Measurements from ENCODE around the gene KLF11.

KLF11 gene

GRCh38 chr2:10038123-10038522 is 5.2 kb upstream of the KLF11 start:
- ChIA-PET POLR2A (no interaction called here), CTCF (no interaction called here)
- TF ChIP-seq FOXA1 (IDR thresholded peaks at IDR 0.05) (no peak), TARDBP (IDR thresholded peaks at IDR 0.05) (no peak), L3MBTL2 (conservative IDR thresholded peaks at IDR 0.05) (no peak), SUZ12 (IDR thresholded peaks at IDR 0.05) (no peak), ELF4 (IDR thresholded peaks at IDR 0.05) (no peak)
- DNase-seq (ENCODE audit: extremely low spot score): no peak

- DNase-seq (ENCODE audit: extremely low spot score): no peak
- ChIA-PET POLR2A (no interaction called here), CTCF (no interaction called here)
- TF ChIP-seq ZNF384 (IDR thresholded peaks at IDR 0.05): no peak
- TF ChIP-seq BHLHE40 (IDR thresholded peaks at IDR 0.05; ENCODE audit: borderline replicate concordance): no peak
- no peak for TF ChIP-seq L3MBTL2 (conservative IDR thresholded peaks at IDR 0.05)
- TF ChIP-seq LEF1 (IDR thresholded peaks at IDR 0.05; ENCODE audit: borderline replicate concordance): no peak
- TF ChIP-seq ARNT (IDR thresholded peaks at IDR 0.05): no peak
- TF ChIP-seq FOXK2 (IDR thresholded peaks at IDR 0.05): no peak
- no peak for TF ChIP-seq ELF4 (IDR thresholded peaks at IDR 0.05)
- no peak for TF ChIP-seq HDGF (IDR thresholded peaks at IDR 0.05; ENCODE audit: borderline replicate concordance)
- TF ChIP-seq SUZ12 (IDR thresholded peaks at IDR 0.05): no peak
- TF ChIP-seq TARDBP (IDR thresholded peaks at IDR 0.05): no peak
- TF ChIP-seq FOXM1 (IDR thresholded peaks at IDR 0.05; ENCODE audit: borderline replicate concordance): no peak
- TF ChIP-seq SP1 (IDR thresholded peaks at IDR 0.05): no peak
Measured at GRCh38 chr2:10038716-10039115, 4.6 kb upstream of the KLF11 start.

- no peak for DNase-seq (ENCODE audit: extremely low spot score)
- ChIA-PET CTCF (no interaction called here), POLR2A (no interaction called here)
- no peak for TF ChIP-seq L3MBTL2 (conservative IDR thresholded peaks at IDR 0.05)
- TF ChIP-seq TARDBP (IDR thresholded peaks at IDR 0.05): no peak
- no peak for TF ChIP-seq PKNOX1 (IDR thresholded peaks at IDR 0.05)
Measured at GRCh38 chr2:10039658-10040410, 3.5 kb upstream of the KLF11 start.

GRCh38 chr2:10041711-10042110 is 1.6 kb upstream of the KLF11 start:
- CTCF ChIA-PET: no interaction called here
- no peak for DNase-seq (ENCODE audit: extremely low spot score)

GRCh38 chr2:10042301-10043161 is 819 bp upstream of the KLF11 start:
- peak; percentile 31 for DNase-seq (ENCODE audit: extremely low spot score)
- ChIA-PET POLR2A (interaction anchor here (0.6 to 2.0 kb wide), 4 partner anchors 30 to 289 kb away, joined by 3 to 8 read pairs (median 5); partner anchors contain the start of gene TAF1B), CTCF (interaction anchor here (0.9 to 1.3 kb wide), 2 partner anchors 55 to 58 kb away, joined by 4 to 8 read pairs; no protein-coding TSS in a partner anchor)
- TF ChIP-seq L3MBTL2 (conservative IDR thresholded peaks at IDR 0.05) (peak; percentile 55), SP1 (IDR thresholded peaks at IDR 0.05) (no peak)

More at GRCh38 chr2:10041711-10042110, 1.6 kb upstream of the KLF11 start:
- POLR2A ChIA-PET: interaction anchor here (0.6 kb wide), 1 partner anchor 199 kb away, joined by 3 read pairs; the partner anchor contains the start of gene TAF1B
- TF ChIP-seq L3MBTL2 (conservative IDR thresholded peaks at IDR 0.05) (no peak), BHLHE40 (IDR thresholded peaks at IDR 0.05; ENCODE audit: borderline replicate concordance) (no peak), FOXM1 (IDR thresholded peaks at IDR 0.05; ENCODE audit: borderline replicate concordance) (no peak), SP1 (IDR thresholded peaks at IDR 0.05) (no peak), ELF4 (IDR thresholded peaks at IDR 0.05) (no peak), NFRKB (IDR thresholded peaks at IDR 0.05) (no peak), ARNT (IDR thresholded peaks at IDR 0.05) (no peak), LEF1 (IDR thresholded peaks at IDR 0.05; ENCODE audit: borderline replicate concordance) (no peak), PKNOX1 (IDR thresholded peaks at IDR 0.05) (no peak), FOXK2 (IDR thresholded peaks at IDR 0.05) (no peak), HDGF (IDR thresholded peaks at IDR 0.05; ENCODE audit: borderline replicate concordance) (no peak), SUZ12 (IDR thresholded peaks at IDR 0.05) (no peak), CTBP1 (IDR thresholded peaks at IDR 0.05; ENCODE audit: borderline replicate concordance) (no peak), TARDBP (IDR thresholded peaks at IDR 0.05) (no peak), ZNF384 (IDR thresholded peaks at IDR 0.05) (no peak), FOXA1 (IDR thresholded peaks at IDR 0.05) (no peak)

- ChIA-PET CTCF (interaction anchor here (0.7 to 1.3 kb wide), 3 partner anchors 60 to 1088 kb away, joined by 4 to 8 read pairs (median 5); no protein-coding TSS in a partner anchor), POLR2A (interaction anchor here (1.0 to 2.0 kb wide), 4 partner anchors 29 to 290 kb away, joined by 3 to 8 read pairs (median 6); partner anchors contain the start of gene TAF1B)
- TF ChIP-seq L3MBTL2 (conservative IDR thresholded peaks at IDR 0.05) (peak; percentile 96), CTBP1 (IDR thresholded peaks at IDR 0.05; ENCODE audit: borderline replicate concordance) (no peak), FOXM1 (IDR thresholded peaks at IDR 0.05; ENCODE audit: borderline replicate concordance) (peak; percentile 30; the same call in 1 of the 2 replicates), PKNOX1 (IDR thresholded peaks at IDR 0.05) (peak; percentile 32; the same call in 1 of the 2 replicates)
- peak; percentile 94 for DNase-seq (ENCODE audit: extremely low spot score)
Measured at GRCh38 chr2:10043906-10044601, 704 bp downstream of the KLF11 start.

All from HEK293T (cell line).